C4-2B (cell line): Measurements from ENCODE around the gene AKAP8L.
"Not testable (repeated sequence)": the region's sequence is repeated elsewhere in the genome, so short reads cannot be mapped to it uniquely, and the experiment has no call there.

Source experiments
- H3K27ac ChIP-seq: fragments of 450-650 bp; 2 replicates; pipeline ENCODE4 v1.5.1; 2017
- ZFX ChIP-seq: fragments of 450-650 bp; IDR thresholded peaks from 2 replicates; pipeline ENCODE4 v1.6.1; 2017
- TF ChIP-seq, protein P1 (sequence below): fragments of 450-650 bp; conservative IDR thresholded peaks from 2 replicates; pipeline ENCODE4 v1.5.1; 2017; ENCODE audit warnings: mild to moderate bottlenecking

Gene AKAP8L

DNA sequence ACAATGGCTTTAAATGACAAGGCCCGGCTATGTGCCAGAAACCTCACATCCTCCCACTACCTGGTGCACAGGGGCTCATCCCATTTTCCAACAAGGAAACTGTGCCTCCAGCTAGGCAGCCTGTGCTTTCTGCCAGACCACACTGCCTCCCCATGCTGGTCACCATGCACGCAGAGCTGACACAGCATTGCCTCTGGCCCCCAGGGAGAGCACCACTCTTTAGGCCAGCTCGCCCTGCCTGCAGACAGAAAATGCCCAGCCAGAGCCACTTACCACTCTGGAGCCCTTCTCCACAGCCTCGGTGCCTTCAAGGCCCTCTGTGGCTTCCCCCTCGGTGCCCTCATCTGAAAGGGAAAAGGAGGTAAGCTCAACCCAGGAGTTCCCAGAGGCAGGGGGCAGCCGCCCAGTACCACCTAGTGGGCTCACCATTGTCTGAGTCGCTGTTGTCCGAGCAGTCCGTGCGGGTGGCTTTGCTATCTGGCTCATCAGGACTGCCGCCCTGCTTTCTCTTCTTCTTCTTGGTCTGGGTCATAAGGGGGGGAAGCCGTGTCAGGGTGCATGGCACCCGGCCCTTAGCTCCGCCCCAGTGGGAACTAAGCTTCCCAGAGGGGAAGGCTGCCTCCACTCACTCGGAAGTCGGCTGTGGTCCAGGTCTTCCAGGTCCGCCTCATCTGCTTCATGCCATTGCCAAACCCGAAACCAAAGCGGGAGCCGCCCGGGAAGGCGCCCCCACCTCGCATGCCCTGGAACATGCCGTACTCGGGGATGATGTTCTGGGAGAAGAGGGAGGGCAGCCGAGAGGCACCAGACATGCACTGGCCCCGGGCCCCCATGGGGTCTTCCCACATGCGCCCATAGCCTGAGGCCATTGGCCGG lies 18.0 kb downstream of the AKAP8L start:
- TF ChIP-seq, protein P1, sequence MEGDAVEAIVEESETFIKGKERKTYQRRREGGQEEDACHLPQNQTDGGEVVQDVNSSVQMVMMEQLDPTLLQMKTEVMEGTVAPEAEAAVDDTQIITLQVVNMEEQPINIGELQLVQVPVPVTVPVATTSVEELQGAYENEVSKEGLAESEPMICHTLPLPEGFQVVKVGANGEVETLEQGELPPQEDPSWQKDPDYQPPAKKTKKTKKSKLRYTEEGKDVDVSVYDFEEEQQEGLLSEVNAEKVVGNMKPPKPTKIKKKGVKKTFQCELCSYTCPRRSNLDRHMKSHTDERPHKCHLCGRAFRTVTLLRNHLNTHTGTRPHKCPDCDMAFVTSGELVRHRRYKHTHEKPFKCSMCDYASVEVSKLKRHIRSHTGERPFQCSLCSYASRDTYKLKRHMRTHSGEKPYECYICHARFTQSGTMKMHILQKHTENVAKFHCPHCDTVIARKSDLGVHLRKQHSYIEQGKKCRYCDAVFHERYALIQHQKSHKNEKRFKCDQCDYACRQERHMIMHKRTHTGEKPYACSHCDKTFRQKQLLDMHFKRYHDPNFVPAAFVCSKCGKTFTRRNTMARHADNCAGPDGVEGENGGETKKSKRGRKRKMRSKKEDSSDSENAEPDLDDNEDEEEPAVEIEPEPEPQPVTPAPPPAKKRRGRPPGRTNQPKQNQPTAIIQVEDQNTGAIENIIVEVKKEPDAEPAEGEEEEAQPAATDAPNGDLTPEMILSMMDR: no peak
- TF ChIP-seq ZFX: no peak
- H3K27ac ChIP-seq: no peak overlapping the region

DNA sequence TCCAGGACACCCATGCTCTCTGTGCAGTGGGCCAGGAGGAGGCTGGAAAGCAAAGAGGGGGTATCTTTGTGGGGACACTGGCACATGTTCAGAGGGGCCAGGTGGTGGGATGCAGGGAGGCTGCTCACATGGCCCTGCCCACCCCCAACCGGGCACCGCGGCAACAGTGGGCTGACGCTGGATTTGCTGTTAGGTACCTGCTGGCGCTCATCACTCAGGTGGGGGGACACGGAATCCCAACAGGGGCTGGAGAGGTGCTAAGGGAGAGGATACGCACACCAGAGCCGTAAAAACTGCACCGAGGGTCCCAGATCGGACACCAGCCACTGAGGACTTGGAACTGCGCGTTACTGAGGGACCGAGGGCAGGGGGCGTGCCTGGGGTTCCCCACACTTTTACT lies 19.2 kb downstream of the AKAP8L start:
- H3K27ac ChIP-seq: no peak overlapping the region
- TF ChIP-seq, protein P1: no peak
- TF ChIP-seq ZFX: no peak

DNA sequence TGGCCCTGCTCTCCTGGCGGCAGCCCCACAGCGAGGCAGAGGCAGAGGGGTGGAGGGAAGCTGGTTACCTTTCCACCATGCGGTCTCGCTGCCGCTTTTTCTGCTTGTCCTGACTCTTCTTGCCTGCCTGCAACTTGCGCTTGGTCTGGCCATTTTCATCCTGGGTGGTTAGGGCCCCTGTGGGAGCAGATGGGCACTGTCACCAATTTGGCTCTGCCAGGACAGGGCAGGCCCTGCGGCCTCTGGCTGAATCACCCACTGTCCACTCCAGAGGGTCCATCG lies 19.6 kb downstream of the AKAP8L start:
- TF ChIP-seq ZFX: no peak
- TF ChIP-seq, protein P1: no peak
- no peak overlapping the region for H3K27ac ChIP-seq

DNA sequence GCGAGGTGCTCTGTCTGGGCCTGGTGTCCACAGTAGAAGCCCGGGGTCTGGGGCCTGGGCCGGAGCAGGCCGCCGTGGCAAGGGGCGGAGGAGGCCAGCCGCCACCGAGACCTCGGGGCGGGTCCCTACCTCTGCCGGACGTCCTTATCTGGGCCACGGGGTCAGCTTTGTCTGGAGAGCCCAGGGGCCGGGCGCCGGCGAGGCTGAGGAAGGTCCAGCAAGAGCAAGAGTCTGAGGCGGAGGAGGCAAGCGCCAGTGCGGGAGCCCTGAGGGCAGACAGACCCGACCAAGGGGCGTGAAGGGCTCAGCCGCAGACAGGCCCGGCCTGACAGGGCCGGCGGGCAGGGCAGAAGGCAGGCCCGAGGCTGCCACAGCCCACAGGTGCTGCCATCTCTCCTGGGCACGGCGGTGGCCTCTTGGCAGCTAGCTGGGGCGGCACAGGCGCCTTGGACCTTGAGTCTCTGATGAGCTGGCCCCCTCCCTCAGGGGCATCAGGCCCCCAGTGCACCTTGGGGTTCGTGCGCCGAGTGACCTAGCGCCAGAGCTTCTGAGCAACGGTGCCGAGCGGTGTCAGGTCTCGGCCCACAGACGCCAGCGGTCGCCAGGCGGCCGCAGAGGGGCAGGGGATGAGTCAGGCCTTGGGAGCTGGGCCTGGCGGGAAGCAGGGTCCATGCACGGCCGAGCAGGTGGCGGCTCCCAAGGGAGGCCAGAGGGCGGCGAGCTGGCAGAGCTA lies 20.1 kb downstream of the AKAP8L start:
- TF ChIP-seq, protein P1: no peak
- TF ChIP-seq ZFX: no peak
- no peak overlapping the region for H3K27ac ChIP-seq

DNA sequence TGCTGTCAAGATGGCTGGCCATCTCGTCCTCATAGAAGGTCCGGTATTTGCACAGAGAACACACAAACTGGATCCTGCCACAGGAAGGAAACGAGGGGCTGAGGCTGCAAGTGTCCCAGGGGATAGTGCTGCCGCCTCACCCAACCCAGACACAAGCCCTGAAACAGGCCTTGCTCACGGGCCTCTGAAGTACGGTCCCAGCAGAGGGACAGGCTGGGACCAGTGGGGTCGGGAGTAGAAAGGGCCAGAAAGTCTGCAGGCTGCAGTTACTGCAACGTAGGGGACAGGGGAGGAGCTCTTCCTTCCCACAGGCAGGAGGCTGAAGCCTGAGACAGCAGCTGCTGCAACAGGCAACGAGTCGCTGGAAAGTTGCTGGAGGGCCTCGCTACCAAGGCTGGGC lies 21.0 kb downstream of the AKAP8L start:
- TF ChIP-seq, protein P1: no peak
- TF ChIP-seq ZFX: no peak
- no peak overlapping the region for H3K27ac ChIP-seq

DNA sequence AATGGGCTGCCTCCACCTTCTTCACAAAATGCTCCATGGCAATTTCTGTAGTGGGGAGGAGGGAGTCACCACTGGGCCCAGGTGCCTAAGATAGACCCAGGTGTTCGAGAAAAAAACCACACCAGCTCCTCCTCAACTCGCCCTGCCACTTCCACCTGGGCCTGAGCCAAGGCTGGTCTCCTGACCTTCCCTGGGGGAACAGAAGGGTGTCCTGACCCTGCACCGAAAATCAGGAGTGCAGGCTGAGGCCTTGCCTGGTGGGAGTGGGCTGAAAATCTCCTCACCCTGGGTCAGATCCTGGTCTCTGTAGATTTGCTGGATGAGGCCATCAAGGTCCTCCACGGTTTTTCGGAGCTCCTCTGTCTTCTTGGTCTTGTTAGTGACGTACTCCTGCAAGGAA lies 21.6 kb downstream of the AKAP8L start:
- TF ChIP-seq, protein P1: no peak
- no peak for TF ChIP-seq ZFX
- no peak overlapping the region for H3K27ac ChIP-seq

DNA sequence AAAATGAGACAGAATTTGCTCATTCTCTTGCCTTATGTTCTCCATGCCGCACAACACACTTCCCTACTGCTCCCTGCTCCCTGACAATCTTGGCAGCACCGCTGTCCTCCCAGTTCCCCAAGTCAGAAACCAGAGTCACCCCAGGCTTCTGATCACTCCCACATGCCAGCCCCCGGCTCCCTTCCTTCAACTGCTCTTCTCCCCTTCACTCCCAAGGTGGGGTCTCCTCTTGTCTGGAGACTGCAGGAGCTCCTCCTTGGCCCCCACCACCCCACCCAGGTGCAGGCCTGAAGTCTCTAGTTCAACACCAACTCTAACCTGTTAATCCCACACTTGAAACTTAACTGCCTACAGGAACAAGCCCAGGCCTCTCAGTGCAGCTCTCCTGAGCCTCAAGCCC lies 22.4 kb downstream of the AKAP8L start:
- no peak overlapping the region for H3K27ac ChIP-seq
- TF ChIP-seq ZFX: no peak
- TF ChIP-seq, protein P1: no peak

DNA sequence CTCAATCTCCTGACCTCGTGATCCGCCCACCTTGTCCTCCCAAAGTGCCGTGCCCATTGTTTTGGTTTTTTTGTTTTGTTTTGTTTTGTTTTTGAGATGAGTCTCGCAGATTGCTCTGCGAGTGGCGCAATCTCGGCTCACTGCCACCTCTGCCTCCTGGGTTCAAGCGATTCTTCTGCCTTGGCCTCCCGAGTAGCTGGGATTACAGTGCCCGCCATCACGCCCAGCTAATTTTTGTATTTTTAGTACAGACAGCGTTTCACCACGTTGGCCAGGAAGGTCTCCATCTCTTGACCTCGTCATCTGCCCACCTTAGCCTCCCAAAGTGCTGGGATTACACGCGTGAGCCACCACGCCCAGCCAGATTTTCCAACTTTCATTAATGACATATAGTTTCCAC lies 23.5 kb downstream of the AKAP8L start:
- not testable (repeated sequence) for H3K27ac ChIP-seq
